ENCODE data around the gene UCP3. TPM values are rescaled to one million over a fixed set of nuclear protein-coding genes. Genes with fewer than 3 reads are reported as not detected.
"Not testable (repeated sequence)": the region's sequence is repeated elsewhere in the genome, so short reads cannot be mapped to it uniquely, and the experiment has no call there.

UCP3 gene
- total RNA-seq, 4 donors from 2014 or later, result 0.64 to 2.5 (median 1.6) TPM

DNA sequence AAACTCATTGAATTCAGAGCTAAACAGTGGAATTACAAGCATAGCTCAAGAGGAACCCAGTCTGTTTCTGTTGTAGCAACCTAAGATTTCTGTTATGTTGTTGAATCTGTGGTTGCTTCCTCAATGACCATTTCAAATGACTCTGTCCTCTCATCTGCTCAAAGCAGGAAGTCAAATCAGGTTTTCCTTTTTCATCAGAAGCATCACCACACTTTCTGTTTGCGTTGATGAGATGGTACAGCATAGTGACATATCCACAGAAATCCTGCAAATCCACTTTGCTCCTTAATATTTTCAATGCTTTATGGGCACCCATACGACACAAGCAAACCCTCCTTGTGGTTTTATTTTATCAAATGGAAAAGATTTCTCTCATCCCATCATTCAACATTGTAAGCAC lies 13.6 kb downstream of the UCP3 start:
- peak; percentile 50 for ATAC-seq

DNA sequence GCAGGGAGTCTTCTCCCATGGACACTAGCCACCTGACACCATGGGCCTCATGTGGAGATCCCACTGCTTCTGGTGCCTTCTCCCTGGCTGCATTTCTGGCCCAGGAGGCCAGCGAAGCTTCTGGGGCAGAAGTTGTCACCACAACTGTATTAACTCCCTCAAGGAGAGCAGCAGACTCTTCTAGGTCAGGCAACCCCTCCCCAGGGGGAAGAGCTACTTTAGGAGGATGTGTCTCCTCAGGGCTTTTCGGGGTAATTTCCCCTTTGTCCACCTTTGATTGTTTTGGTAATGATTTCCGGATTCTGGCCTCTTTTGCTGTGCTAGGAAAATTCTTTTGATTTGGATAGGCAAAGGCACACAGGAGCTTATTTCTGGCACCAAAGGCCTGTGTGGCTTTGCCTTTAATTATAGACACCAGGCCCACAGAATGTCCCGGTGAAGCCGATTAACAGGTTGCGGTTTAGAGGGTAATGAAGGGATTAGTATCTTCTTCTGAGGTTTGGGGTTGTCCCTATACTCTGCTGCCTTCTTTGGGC lies 17.3 kb downstream of the UCP3 start:
- H3K36me3 ChIP-seq, result no peaks in the 10 kb centered on the region
- TF ChIP-seq EP300 (IDR thresholded peaks at IDR 0.05), result no peak
- H3K9me3 ChIP-seq, result no peaks in the 10 kb centered on the region
- no peaks in the 10 kb centered on the region for H3K27me3 ChIP-seq
- no peaks in the 10 kb centered on the region for H3K4me1 ChIP-seq
- ATAC-seq, result no peak
- no peak overlapping the region for H3K4me3 ChIP-seq
- no peak overlapping the region for H3K27ac ChIP-seq
- 93 to 100% methylated on average over 1 to 3 of the region's 6 CpGs for WGBS, 2 donors (ENCODE audit: low coverage in 1 of 2)

More for the DNA sequence above, 13.6 kb downstream of the UCP3 start:
- Histone ChIP-seq H3K36me3 (peaks cover 0 to 5% of the 10 kb centered on the region in 2 donors), H3K4me1 (no peaks in the 10 kb centered on the region), H3K27ac (no peak overlapping the region), H3K4me3 (no peak overlapping the region), H3K27me3 (no peaks in the 10 kb centered on the region), H3K9me3 (no peaks in the 10 kb centered on the region)
- WGBS, 2 donors (ENCODE audit: low coverage in 1 of 2), result 76 to 90% methylated on average over 2 of the region's 2 CpGs
- TF ChIP-seq EP300 (IDR thresholded peaks at IDR 0.05), result no peak
- TF ChIP-seq, protein P1, sequence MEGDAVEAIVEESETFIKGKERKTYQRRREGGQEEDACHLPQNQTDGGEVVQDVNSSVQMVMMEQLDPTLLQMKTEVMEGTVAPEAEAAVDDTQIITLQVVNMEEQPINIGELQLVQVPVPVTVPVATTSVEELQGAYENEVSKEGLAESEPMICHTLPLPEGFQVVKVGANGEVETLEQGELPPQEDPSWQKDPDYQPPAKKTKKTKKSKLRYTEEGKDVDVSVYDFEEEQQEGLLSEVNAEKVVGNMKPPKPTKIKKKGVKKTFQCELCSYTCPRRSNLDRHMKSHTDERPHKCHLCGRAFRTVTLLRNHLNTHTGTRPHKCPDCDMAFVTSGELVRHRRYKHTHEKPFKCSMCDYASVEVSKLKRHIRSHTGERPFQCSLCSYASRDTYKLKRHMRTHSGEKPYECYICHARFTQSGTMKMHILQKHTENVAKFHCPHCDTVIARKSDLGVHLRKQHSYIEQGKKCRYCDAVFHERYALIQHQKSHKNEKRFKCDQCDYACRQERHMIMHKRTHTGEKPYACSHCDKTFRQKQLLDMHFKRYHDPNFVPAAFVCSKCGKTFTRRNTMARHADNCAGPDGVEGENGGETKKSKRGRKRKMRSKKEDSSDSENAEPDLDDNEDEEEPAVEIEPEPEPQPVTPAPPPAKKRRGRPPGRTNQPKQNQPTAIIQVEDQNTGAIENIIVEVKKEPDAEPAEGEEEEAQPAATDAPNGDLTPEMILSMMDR (IDR thresholded peaks at IDR 0.05), result no peak
- TF ChIP-seq POLR2AphosphoS5 (IDR thresholded peaks at IDR 0.05), result no peak
- no peak for TF ChIP-seq POLR2A (IDR thresholded peaks at IDR 0.05)

DNA sequence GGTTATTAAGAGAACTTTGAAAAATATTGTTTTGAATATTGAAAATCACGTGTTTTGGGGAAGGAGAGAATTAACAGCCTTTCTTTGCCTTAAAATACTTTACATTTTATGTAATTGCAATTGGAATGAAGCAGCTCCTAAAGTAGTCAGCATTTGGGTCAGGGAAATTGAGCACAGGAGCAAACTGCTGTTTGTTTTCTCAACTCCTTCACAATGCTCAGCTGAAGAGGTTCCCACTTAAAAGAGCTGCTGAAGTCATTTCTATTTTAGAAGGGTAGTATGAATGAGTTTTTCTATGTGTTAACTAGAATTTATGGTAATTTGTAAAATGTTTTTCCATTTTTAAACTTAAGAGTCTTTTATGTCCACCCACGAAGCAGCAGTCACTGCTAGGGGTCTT lies 18.2 kb downstream of the UCP3 start:
- no peaks in the 10 kb centered on the region for H3K9me3 ChIP-seq
- H3K36me3 ChIP-seq, result no peaks in the 10 kb centered on the region
- ATAC-seq, result no peak
- H3K4me3 ChIP-seq, result no peak overlapping the region
- no peaks in the 10 kb centered on the region for H3K27me3 ChIP-seq
- no peaks in the 10 kb centered on the region for H3K4me1 ChIP-seq
- no peak overlapping the region for H3K27ac ChIP-seq
- 63 to 83% methylated on average over 2 of the region's 2 CpGs for WGBS, 2 donors (ENCODE audit: low coverage in 1 of 2)
- TF ChIP-seq EP300 (IDR thresholded peaks at IDR 0.05) (no peak), POLR2A (IDR thresholded peaks at IDR 0.05) (no peak), POLR2AphosphoS5 (IDR thresholded peaks at IDR 0.05) (no peak)
- TF ChIP-seq, protein P1 (IDR thresholded peaks at IDR 0.05), result no peak

DNA sequence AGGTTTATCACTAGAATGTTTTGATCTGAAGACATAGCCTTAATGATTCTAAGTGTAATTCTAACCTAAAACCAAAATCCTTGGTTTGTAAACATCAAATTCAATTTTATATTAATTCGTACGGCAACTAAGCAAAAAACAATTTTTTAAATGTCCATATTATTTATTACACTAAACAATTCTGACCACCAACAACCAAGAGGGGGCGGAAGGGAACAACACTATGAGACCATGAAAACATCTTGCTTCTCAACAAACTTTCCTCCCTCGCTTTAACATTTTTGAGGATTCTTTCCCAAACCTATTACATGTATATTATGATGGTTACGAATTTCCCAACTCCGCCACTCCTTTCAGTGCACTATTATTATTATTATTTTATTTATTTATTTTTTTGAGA lies 19.7 kb downstream of the UCP3 start:
- Histone ChIP-seq H3K9me3 (no peaks in the 10 kb centered on the region), H3K27me3 (no peaks in the 10 kb centered on the region), H3K36me3 (no peaks in the 10 kb centered on the region), H3K4me1 (no peaks in the 10 kb centered on the region), H3K27ac (no peak overlapping the region), H3K4me3 (no peak overlapping the region)
- 89 to 97% methylated on average over 5 to 6 of the region's 6 CpGs for WGBS, 2 donors (ENCODE audit: low coverage in 1 of 2)
- no peak for ATAC-seq
- TF ChIP-seq POLR2AphosphoS5 (IDR thresholded peaks at IDR 0.05) (no peak), EP300 (IDR thresholded peaks at IDR 0.05) (no peak), POLR2A (IDR thresholded peaks at IDR 0.05) (no peak)
- TF ChIP-seq, protein P1 (IDR thresholded peaks at IDR 0.05), result no peak

DNA sequence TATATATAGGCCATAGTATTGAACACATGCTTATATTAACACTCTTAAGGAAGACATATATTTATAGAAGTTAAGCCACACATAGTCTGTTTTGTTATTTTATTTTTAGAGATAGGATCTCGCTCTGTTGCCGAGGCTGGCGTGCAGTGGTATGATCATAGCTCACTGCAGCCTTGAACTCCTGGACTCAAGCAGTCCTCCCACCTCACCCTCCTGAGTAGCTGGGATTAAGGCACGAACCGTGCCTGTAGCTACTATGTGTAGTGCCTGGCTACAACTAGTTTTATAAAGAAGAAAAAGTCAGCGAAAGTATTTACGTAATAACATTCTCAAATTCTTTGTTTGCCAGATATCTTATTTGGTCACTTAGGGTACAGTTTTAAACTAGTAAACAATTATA lies 20.7 kb downstream of the UCP3 start:
- 88 to 92% methylated on average over 4 to 7 of the region's 7 CpGs for WGBS, 2 donors (ENCODE audit: low coverage in 1 of 2)
- H3K4me3 ChIP-seq, result no peak overlapping the region

DNA sequence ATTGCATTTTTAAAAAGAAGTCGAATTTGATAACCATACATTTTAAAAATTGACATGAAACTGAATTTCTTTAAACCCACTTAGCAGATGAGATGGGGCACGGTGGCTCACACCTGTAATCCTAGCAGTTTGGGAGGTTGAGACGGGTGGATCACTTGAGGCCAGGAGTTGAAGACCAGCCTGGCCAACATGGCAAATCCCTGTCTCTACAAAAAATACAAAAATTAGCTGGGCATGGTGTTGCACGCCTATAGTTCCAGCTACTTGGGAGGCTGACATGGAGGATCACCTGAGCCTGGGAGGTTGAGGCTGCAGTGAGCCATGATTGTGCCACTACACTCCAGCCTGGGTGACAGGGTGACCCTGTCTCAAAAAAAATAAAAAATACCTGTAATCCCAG lies 23.2 kb downstream of the UCP3 start:
- H3K27me3 ChIP-seq, H3K36me3 ChIP-seq, H3K27ac ChIP-seq, H3K4me3 ChIP-seq, H3K9me3 ChIP-seq, ATAC-seq: not testable (repeated sequence)
- 90 to 100% methylated on average over 2 to 4 of the region's 4 CpGs for WGBS, 2 donors (ENCODE audit: low coverage in 1 of 2)
- peaks cover 0 to 25% (median 0%) of the 10 kb centered on the region in 3 donors for H3K4me1 ChIP-seq

More for the DNA sequence above, 20.7 kb downstream of the UCP3 start:
- no peak for TF ChIP-seq EP300 (IDR thresholded peaks at IDR 0.05)
- no peak for TF ChIP-seq POLR2AphosphoS5 (IDR thresholded peaks at IDR 0.05)
- TF ChIP-seq, protein P1 (IDR thresholded peaks at IDR 0.05), result no peak
- no peak for TF ChIP-seq POLR2A (IDR thresholded peaks at IDR 0.05)
- Histone ChIP-seq H3K36me3 (no peaks in the 10 kb centered on the region), H3K27ac (no peak overlapping the region), H3K9me3 (no peaks in the 10 kb centered on the region), H3K27me3 (no peaks in the 10 kb centered on the region), H3K4me1 (peaks cover 0 to 9% (median 0%) of the 10 kb centered on the region in 3 donors)
- ATAC-seq, result no peak
